ENCODE data around the gene C22orf15.

DNA sequence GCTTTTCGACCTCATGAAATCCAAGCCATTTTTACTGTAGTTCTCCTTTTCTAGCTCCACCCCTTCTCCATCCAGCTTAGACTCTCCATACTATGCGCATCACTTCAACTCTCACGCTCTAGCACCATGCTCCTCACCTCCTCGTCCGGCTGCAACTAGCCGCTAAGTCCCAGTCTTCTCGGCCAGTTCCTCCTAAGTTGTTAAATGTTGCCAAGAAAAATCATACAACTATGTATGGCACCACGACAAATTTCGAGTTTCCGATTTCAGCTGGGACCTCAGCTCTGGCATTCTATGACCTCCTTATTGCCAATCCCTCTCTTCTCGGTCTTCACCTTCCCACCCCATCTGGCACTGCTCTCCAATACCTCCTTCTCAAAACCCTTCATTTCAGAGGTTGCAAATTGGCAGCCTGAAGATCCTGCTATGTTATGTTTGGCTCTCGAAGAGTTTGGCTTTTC, 12.9 kb upstream of the C22orf15 start:
- TF ChIP-seq CTCF (IDR thresholded peaks at IDR 0.05) (no peak), POLR2AphosphoS5 (IDR thresholded peaks at IDR 0.05) (no peak)

All from sigmoid colon (tissue), 4 donors.